Measurements from ENCODE around the gene THRSP. TPM values are rescaled to one million over a fixed set of nuclear protein-coding genes. Genes with fewer than 3 reads are reported as not detected.

Gene THRSP
- polyA plus RNA-seq, 1 donor (not counting 4 experiments of a cell fraction or from before 2014, with no cell fraction given): not detected

DNA sequence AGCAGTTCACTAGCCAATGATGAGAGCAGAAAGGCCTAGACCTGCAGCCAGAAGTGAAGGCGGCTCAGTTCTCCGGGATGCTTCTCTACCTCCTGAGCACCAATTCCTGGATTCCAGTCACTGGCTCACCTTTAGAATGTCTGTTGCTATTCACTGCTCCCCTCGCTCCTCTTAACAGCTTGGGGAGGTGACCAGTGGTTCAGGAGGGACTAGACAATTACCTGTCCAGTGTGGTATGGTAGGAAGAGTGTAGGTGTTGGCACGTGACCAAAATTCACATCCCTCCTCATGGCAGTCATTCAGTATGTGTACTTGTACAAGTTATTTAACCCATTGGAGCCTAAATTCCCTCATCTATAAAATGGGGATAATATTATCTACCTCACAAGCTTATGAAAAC, 4.0 kb downstream of the THRSP start:
- no peak for TF ChIP-seq EZH2 (IDR thresholded peaks at IDR 0.05; ENCODE audit: low read length)
- TF ChIP-seq, protein P1, sequence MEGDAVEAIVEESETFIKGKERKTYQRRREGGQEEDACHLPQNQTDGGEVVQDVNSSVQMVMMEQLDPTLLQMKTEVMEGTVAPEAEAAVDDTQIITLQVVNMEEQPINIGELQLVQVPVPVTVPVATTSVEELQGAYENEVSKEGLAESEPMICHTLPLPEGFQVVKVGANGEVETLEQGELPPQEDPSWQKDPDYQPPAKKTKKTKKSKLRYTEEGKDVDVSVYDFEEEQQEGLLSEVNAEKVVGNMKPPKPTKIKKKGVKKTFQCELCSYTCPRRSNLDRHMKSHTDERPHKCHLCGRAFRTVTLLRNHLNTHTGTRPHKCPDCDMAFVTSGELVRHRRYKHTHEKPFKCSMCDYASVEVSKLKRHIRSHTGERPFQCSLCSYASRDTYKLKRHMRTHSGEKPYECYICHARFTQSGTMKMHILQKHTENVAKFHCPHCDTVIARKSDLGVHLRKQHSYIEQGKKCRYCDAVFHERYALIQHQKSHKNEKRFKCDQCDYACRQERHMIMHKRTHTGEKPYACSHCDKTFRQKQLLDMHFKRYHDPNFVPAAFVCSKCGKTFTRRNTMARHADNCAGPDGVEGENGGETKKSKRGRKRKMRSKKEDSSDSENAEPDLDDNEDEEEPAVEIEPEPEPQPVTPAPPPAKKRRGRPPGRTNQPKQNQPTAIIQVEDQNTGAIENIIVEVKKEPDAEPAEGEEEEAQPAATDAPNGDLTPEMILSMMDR (optimal IDR thresholded peaks at IDR 0.05 in 1 of 3, IDR thresholded peaks at IDR 0.05 in 1 of 3, conservative IDR thresholded peaks at IDR 0.05 in 1 of 3; ENCODE audit: extremely low read depth in 1 of 3, insufficient read depth in 2 of 3, low read length in 3 of 3): no peak
- no peak overlapping the region for H3K4me3 ChIP-seq (ENCODE audit: control insufficient read depth in 2 of 3, extremely low read depth in 1 of 3, insufficient read depth in 2 of 3, low read depth in 1 of 3, low read length in 3 of 3)
- H3K27ac ChIP-seq (ENCODE audit: control insufficient read depth, insufficient read depth, low read length): no peak overlapping the region
- no peaks in the 10 kb centered on the region for H4K20me1 ChIP-seq (ENCODE audit: control insufficient read depth, extremely low read depth, insufficient read depth, low read length)
- H3K4me2 ChIP-seq (ENCODE audit: control insufficient read depth, extremely low read depth, insufficient read depth, low read depth, low read length): no peak overlapping the region
- H3K36me3 ChIP-seq (ENCODE audit: control insufficient read depth in 2 of 2, extremely low read depth in 1 of 2, insufficient read depth in 2 of 2, low read length in 2 of 2): peaks cover 10 to 12% of the 10 kb centered on the region in 2 experiments
- H3K9me1 ChIP-seq (ENCODE audit: control insufficient read depth, extremely low read depth, insufficient read depth, low read length): no peaks in the 10 kb centered on the region
- no peak overlapping the region for H2AFZ ChIP-seq (ENCODE audit: control insufficient read depth, low read length)
- FAIRE-seq: no peak
- H3K27me3 ChIP-seq (ENCODE audit: control insufficient read depth, extremely low read depth, insufficient read depth, low read length): no peaks in the 10 kb centered on the region
- no peak for DNase-seq (ENCODE audit: low read depth, low spot score)
- H3K79me2 ChIP-seq (ENCODE audit: control insufficient read depth, insufficient read depth, low read length): peaks cover 10% of the 10 kb centered on the region
- no peak overlapping the region for H3K9ac ChIP-seq (ENCODE audit: control insufficient read depth, extremely low read depth, insufficient read depth, low read length)
- H3K9me3 ChIP-seq (ENCODE audit: control insufficient read depth, low read depth, low read length): no peaks in the 10 kb centered on the region
- no peaks in the 10 kb centered on the region for H3K4me1 ChIP-seq (ENCODE audit: control insufficient read depth, extremely low read depth, insufficient read depth, low read length)
- dilution Hi-C loops (cut with MboI; ENCODE audit: extremely low pct_ligation_motif_present, low sequenced_read_pairs): no loop called here

DNA sequence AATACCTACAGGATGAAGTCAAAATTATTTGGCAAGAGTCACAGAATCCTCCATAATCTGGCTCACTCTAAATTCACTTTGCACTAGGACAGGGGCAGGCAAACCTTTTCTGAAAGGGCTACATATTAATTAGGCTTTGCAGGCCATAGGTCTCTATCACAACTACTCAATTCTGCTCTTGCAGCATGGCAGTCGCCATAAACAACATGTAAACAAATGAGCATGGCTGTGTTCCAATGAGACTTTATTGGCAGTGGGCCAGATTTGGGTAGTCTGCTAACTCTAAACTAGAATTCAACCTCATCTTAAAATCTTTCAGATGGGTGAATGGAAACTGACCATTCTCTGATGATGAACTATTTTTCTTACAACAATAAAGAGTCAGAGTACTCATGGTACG, 5.8 kb downstream of the THRSP start:
- Histone ChIP-seq H3K4me3 (ENCODE audit: control insufficient read depth in 2 of 3, extremely low read depth in 1 of 3, insufficient read depth in 2 of 3, low read depth in 1 of 3, low read length in 3 of 3) (no peak overlapping the region), H3K36me3 (ENCODE audit: control insufficient read depth in 2 of 2, extremely low read depth in 1 of 2, insufficient read depth in 2 of 2, low read length in 2 of 2) (peaks cover 10 to 12% of the 10 kb centered on the region in 2 experiments), H4K20me1 (ENCODE audit: control insufficient read depth, extremely low read depth, insufficient read depth, low read length) (no peaks in the 10 kb centered on the region), H3K4me1 (ENCODE audit: control insufficient read depth, extremely low read depth, insufficient read depth, low read length) (no peaks in the 10 kb centered on the region), H3K9me3 (ENCODE audit: control insufficient read depth, low read depth, low read length) (no peaks in the 10 kb centered on the region), H3K27ac (ENCODE audit: control insufficient read depth, insufficient read depth, low read length) (no peak overlapping the region), H2AFZ (ENCODE audit: control insufficient read depth, low read length) (no peak overlapping the region), H3K27me3 (ENCODE audit: control insufficient read depth, extremely low read depth, insufficient read depth, low read length) (no peaks in the 10 kb centered on the region), H3K9ac (ENCODE audit: control insufficient read depth, extremely low read depth, insufficient read depth, low read length) (no peak overlapping the region), H3K4me2 (ENCODE audit: control insufficient read depth, extremely low read depth, insufficient read depth, low read depth, low read length) (no peak overlapping the region), H3K79me2 (ENCODE audit: control insufficient read depth, insufficient read depth, low read length) (peaks cover 21% of the 10 kb centered on the region), H3K9me1 (ENCODE audit: control insufficient read depth, extremely low read depth, insufficient read depth, low read length) (no peaks in the 10 kb centered on the region)
- TF ChIP-seq, protein P1 (optimal IDR thresholded peaks at IDR 0.05 in 1 of 3, IDR thresholded peaks at IDR 0.05 in 1 of 3, conservative IDR thresholded peaks at IDR 0.05 in 1 of 3; ENCODE audit: extremely low read depth in 1 of 3, insufficient read depth in 2 of 3, low read length in 3 of 3): no peak
- TF ChIP-seq EZH2 (IDR thresholded peaks at IDR 0.05; ENCODE audit: low read length): no peak
- DNase-seq (ENCODE audit: low read depth, low spot score) (no peak), FAIRE-seq (no peak)
- dilution Hi-C loops (cut with MboI; ENCODE audit: extremely low pct_ligation_motif_present, low sequenced_read_pairs): no loop called here
